Amygdala (tissue), 56 donors: Measurements from ENCODE around the gene ARMC9.
"Not testable (repeated sequence)": the region's sequence is repeated elsewhere in the genome, so short reads cannot be mapped to it uniquely, and the experiment has no call there.

Experiments
- DNase-seq, 56 donors: peaks; one replicate each; lab custom pipeline; 2025; lab: John Stamatoyannopoulos, UW

ARMC9 gene

GRCh38 chr2:231182513-231182899 lies 15.9 kb upstream of the ARMC9 start:
- DNase-seq, result no peak

- DNase-seq, result no peak
Observed at GRCh38 chr2:231183851-231184250, 14.6 kb upstream of the ARMC9 start.

- no peak for DNase-seq
Observed at GRCh38 chr2:231184319-231184718, 14.1 kb upstream of the ARMC9 start.

GRCh38 chr2:231185050-231185725 lies 13.2 kb upstream of the ARMC9 start:
- no peak for DNase-seq

GRCh38 chr2:231185886-231186285 lies 12.5 kb upstream of the ARMC9 start:
- no peak for DNase-seq

GRCh38 chr2:231186325-231186724 lies 12.1 kb upstream of the ARMC9 start:
- no peak for DNase-seq

- DNase-seq, result no peak
Observed at GRCh38 chr2:231187736-231188505, 10.5 kb upstream of the ARMC9 start.

GRCh38 chr2:231188506-231189170 lies 9.8 kb upstream of the ARMC9 start:
- DNase-seq, result no peak

- DNase-seq, result no peak
Observed at GRCh38 chr2:231189171-231189530, 9.3 kb upstream of the ARMC9 start.

- peak in 5 of 56 donors; percentile 16 to 23 (median 19) for DNase-seq
Observed at GRCh38 chr2:231189571-231190495, 8.6 kb upstream of the ARMC9 start.

GRCh38 chr2:231190531-231191197 lies 7.8 kb upstream of the ARMC9 start:
- DNase-seq, result peak in 20 of 56 donors; percentile 11 to 71 (median 34)

GRCh38 chr2:231191896-231192872 lies 6.2 kb upstream of the ARMC9 start:
- DNase-seq, result peak in 4 of 56 donors; percentile 9 to 28 (median 23)

GRCh38 chr2:231193216-231193615 lies 5.2 kb upstream of the ARMC9 start:
- no peak for DNase-seq

- DNase-seq, result no peak
Observed at GRCh38 chr2:231196592-231196991, 1.8 kb upstream of the ARMC9 start.

GRCh38 chr2:231197196-231197595 lies 1.2 kb upstream of the ARMC9 start:
- DNase-seq, result not testable (repeated sequence)

GRCh38 chr2:231197706-231198290 lies 633 bp upstream of the ARMC9 start:
- DNase-seq, result no peak

GRCh38 chr2:231199219-231199618 lies 788 bp downstream of the ARMC9 start:
- no peak for DNase-seq

- no peak for DNase-seq
Observed at GRCh38 chr2:231200805-231201474, 2.5 kb downstream of the ARMC9 start.
